GM19351 (cell line): ENCODE results near the gene PUS7.
"Not testable (repeated sequence)": the region's sequence is repeated elsewhere in the genome, so short reads cannot be mapped to it uniquely, and the experiment has no call there.

Source experiments
- ATAC-seq: cut with Tn5 transposase; IDR thresholded peaks from one replicate; pipeline ENCODE4 v1.9.1; 2021; ENCODE audit warnings: mild to moderate bottlenecking, moderate library complexity; ENCODE audit not compliant: unreplicated experiment

PUS7 gene, protein sequence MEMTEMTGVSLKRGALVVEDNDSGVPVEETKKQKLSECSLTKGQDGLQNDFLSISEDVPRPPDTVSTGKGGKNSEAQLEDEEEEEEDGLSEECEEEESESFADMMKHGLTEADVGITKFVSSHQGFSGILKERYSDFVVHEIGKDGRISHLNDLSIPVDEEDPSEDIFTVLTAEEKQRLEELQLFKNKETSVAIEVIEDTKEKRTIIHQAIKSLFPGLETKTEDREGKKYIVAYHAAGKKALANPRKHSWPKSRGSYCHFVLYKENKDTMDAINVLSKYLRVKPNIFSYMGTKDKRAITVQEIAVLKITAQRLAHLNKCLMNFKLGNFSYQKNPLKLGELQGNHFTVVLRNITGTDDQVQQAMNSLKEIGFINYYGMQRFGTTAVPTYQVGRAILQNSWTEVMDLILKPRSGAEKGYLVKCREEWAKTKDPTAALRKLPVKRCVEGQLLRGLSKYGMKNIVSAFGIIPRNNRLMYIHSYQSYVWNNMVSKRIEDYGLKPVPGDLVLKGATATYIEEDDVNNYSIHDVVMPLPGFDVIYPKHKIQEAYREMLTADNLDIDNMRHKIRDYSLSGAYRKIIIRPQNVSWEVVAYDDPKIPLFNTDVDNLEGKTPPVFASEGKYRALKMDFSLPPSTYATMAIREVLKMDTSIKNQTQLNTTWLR

DNA sequence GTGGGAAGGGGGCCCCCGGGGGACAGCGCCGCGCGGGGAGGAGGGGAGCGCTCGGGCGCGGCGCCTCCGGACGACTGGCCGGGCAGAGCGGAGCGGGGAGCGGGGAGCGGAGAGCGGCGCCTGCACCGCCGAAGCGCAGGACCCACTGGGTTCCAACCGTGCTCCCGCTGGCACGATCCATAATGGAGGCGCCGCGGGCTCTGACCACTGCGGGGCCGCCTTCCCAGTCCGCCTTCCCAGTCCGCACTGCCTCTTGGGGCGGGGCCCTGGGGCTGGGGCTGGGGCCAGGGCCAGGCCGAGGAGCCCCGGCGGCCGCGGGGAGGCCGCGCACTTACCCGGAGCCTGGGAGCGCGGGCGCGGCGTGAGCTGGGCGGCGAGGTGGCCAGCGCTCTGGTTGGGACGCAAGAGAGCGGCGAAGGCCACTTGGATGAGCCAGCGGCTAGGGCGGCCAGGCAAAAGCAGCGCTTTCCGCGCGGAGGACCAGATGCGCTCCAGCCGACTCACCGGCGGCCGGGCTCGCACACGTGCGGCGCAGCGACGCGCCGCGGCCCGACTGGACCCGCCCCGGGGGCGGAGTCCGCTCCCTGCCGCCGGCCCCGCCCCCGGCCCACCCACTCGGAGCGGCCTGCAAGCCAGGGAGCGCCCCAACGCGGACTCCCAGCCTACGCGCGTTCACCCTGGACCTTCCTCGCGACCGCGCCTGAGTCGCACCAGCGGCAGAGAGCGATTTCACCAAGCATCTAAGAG, at the start of gene PUS7:
Gene PUS7, minus strand, starts transcription at position 555 of the 747 bp plus-strand sequence. CDS start 13,759 bp downstream, outside the sequence.
- ATAC-seq, result peak; percentile 80

- no peak for ATAC-seq
These were observed 45.8 kb upstream of the PUS7 start for GRCh38 chr7:105567821-105568220.

GRCh38 chr7:105567024-105567423, 45.0 kb upstream of the PUS7 start:
- ATAC-seq, result no peak

- no peak for ATAC-seq
These were observed 43.1 kb upstream of the PUS7 start for GRCh38 chr7:105565190-105565589.

- ATAC-seq, result no peak
These were observed 37.9 kb upstream of the PUS7 start for GRCh38 chr7:105559926-105560325.

GRCh38 chr7:105538339-105538738, 16.3 kb upstream of the PUS7 start:
- ATAC-seq, result no peak

- no peak for ATAC-seq
These were observed 10.8 kb upstream of the PUS7 start for GRCh38 chr7:105532709-105533460.

GRCh38 chr7:105531792-105532671, 10.0 kb upstream of the PUS7 start, which contains the start of gene RINT1:
RINT1 (plus strand) TSS chr7:105532201; CDS start chr7:105532316, 115 bp downstream.
- ATAC-seq, result peak; percentile 90

- ATAC-seq, result no peak
These were observed 8.5 kb upstream of the PUS7 start for GRCh38 chr7:105530546-105530945.

DNA sequence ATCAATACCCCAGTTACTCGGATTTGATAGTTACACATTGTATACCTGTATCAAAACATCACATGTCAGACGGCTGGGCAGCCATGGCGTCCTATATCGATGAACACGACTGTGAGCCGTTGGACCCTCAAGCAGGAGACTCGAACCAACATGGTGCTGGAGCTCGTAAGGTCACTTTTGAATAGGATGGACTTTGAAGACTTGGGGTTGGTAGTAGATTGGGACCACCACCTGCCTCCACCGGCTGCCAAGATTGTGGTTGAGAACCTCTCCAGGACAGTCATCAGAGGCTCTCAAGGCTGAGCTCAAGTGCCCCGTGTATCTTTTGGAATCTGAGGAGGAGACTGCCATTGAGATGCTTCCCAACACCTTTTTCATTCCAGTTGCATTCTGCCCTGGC, 8.1 kb upstream of the PUS7 start:
- no peak for ATAC-seq

DNA sequence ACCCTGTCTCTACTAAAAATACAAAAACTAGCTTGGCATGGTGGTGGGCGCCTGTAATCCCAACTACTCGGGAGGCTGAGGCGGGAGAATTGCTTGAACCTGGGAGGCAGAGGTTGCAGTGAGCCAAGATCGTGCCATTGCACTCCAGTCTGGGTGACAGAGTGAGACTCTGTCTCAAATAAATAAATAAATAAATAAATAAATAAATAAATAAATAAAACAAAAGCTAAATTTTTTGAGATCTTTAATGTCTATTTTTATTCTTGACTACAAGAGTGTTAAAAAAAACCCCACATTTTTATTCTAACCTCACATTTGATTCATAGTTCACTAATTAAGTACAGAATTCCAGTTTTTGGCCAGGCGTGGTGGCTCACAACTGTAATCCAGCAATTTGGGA, 5.7 kb upstream of the PUS7 start:
- not testable (repeated sequence) for ATAC-seq

- no peak for ATAC-seq
These were observed 2.8 kb upstream of the PUS7 start for GRCh38 chr7:105524840-105525239.

- ATAC-seq, result not testable (repeated sequence)
These were observed 2.4 kb upstream of the PUS7 start for GRCh38 chr7:105524423-105524822.

- ATAC-seq, result peak; percentile 45
These were observed 899 bp downstream of the PUS7 start for GRCh38 chr7:105521027-105521716.

DNA sequence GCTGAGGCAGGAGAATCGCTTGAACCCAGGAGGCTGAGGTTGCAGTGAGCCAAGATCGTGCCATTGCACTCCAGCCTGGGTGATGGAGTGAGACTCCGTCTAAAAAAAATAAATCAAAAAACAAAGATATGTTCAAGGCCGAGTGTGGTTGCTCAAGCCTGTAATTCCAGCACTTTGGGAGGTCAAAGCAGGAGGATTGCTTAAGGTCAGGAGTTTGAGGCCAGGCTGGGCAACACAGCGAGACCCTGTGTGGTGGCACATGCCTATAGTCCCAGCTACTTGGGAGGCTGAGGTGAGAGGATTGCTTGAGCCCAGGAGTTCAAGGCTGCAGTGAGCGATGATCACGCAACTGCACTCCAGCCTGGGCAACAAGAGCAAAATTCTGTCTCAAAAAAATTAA, 1.5 kb downstream of the PUS7 start:
- not testable (repeated sequence) for ATAC-seq

DNA sequence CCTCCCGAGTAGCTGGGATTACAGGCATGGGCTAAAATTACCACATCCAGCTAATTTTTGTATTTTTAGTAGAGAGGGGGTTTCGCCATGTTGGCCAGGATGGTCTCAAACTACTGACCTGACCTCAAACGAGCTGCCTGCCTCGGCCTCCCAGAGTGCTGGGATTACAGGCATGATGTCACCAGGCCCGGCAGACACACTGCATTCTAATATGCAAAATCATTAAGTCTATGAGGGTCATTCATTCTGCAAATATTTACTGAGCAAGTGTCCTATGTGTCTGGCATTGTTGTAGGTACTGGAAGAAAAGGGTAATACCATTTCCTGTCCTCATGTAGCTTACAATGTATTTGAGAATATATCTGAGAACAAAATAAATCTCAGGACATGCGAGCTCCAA, 2.7 kb downstream of the PUS7 start:
- no peak for ATAC-seq

DNA sequence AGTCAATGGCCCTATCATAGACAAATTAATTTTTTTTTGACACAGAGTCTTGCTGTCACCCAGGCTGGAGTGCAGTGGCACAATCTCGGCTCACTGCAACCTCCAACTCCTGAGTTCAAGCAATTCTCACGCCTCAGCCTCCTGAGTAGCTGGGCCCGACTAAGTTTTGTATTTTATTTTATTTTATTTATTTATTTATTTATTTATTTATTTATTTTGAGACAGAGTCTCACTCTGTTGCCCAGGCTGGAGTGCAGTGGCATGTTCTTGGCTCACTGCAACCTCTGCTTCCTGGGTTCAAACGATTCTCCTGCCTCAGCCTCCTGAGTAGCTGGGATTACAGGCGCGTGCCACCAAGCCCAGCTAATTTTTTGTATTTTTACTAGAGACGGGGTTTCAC, 6.5 kb downstream of the PUS7 start:
- ATAC-seq, result not testable (repeated sequence)

DNA sequence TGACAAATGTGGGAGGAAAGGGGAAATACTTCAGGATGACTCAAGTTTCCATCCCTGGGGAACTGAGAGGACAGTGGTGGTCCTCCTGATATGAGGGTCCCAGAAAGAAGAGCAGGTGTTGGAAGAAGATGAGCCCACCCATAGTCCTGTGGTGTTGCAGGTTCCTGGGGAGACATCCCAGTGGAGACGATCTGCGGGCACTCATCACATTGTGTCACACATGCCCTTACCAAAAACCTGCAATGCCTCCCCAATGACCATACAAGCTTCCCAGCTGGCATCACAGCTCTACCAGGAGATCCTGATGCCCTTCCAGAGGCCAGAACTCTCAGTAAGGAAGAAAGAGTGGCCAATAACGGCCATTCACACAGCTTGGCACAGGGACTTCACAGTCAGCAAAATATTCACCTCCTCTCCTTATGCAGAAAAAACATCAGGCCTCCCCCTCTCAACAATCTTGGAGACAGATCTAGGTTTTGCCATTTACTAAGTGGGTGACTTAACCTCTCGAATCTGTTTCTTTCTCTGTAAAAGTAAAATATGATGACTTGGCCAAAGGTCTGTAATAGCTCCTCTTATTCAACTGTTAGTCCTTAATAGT, 9.0 kb downstream of the PUS7 start:
- ATAC-seq, result no peak

DNA sequence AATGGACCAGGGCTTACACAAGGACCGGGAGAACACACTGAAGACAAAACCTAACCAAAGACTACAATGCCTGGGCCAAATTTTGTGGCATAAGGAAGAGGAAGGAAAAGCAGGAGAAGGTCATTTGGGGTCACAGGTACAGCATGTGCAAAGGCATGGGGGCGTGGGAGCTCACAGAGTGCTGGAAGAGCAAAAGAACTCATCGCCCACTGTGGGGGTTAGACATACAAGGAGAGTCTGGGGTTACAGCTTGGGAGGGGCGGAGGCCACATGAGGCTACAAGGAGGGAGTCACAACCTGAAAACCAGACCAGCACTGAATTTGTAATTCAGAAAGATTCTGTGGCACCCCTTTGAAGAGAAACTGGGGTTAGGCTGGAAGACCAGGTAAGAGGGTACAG, 9.7 kb downstream of the PUS7 start:
- no peak for ATAC-seq
